Adrenal gland (tissue), 12 donors: ENCODE measurements around the gene PTPN20. TPM values are rescaled to one million over a fixed set of nuclear protein-coding genes. Genes with fewer than 3 reads are reported as not detected.
"Not testable (repeated sequence)": the region's sequence is repeated elsewhere in the genome, so short reads cannot be mapped to it uniquely, and the experiment has no call there.

ENCODE experiments used
- DNase-seq, 7 donors: peaks; one replicate each; pipeline ENCODE4 v3.0.0-alpha.2; 2019 to 2020
- H3K27ac ChIP-seq, 5 donors: fragments of 200-600 bp; sonication (generic) in 4 of 5; 1 replicate in 3 of 5; 2 replicates in 2 of 5; pipeline versions ENCODE4 v1.5.1 to v1.8.0; 2016 to 2020; ENCODE audit warnings: mild to moderate bottlenecking in 1 of 5
- H3K27me3 ChIP-seq: fragments of 200-600 bp; 2 replicates; pipeline ENCODE4 v1.8.0; 2021
- H3K36me3 ChIP-seq, 2 donors: fragments of 200-600 bp; replicated peaks in 1 of 2; 1 replicate in 1 of 2; 2 replicates in 1 of 2; pipeline versions ENCODE4 v1.5.1 to v1.8.0; 2018 to 2022
- H3K4me1 ChIP-seq, 2 donors: fragments of 200-600 bp; replicated peaks in 1 of 2; 1 replicate in 1 of 2; 2 replicates in 1 of 2; pipeline versions ENCODE4 v1.5.1 to v1.8.0; 2018 to 2021
- H3K4me3 ChIP-seq, 4 donors: fragments of 200-600 bp; sonication (generic) in 3 of 4; one replicate each; pipeline ENCODE4 v1.5.1; 2016 to 2018
- H3K9me3 ChIP-seq, 3 donors: fragments of 200-600 bp; sonication (generic) in 1 of 3; replicated peaks in 1 of 3; 1 replicate in 2 of 3; 2 replicates in 1 of 3; pipeline versions ENCODE4 v1.5.1 to v1.8.0; 2016 to 2021
- CTCF ChIP-seq, 6 experiments: fragments of 450-650 bp in 4 of 6; fragments of 200-600 bp in 2 of 6; sonication (generic) in 1 of 6; IDR thresholded peaks; 1 replicate in 5 of 6; 2 replicates in 1 of 6; pipeline versions ENCODE4 v1.5.1 to v1.8.0; 2016 to 2021; ENCODE audit warnings: antibody characterized with exemption in 6 of 6, mild to moderate bottlenecking in 2 of 6, moderate library complexity in 1 of 6
- WGBS, 4 donors: extraction: QIAGEN DNeasy Blood & Tissue Kit in 2 of 4; methylation state at CpG; one replicate each; pipeline versions ENCODE4 v1.1.5 to v1.1.7; 2013 to 2017; 5-methylcytosine and 5-hydroxymethylcytosine counted together
- intact Hi-C, 2 donors: fragments of 100-400 bp; cut with DNase I; formaldehyde crosslinking; loops; one replicate each; pipeline versions ENCODE4 v1.14.1 to v1.15.0; 2022 to 2023
- polyA plus RNA-seq, 3 donors: library from polyadenylated mRNA; stranded (reverse); fragments of 200-250 nt in 2 of 3; fragments of 350-450 nt in 1 of 3; fragmentation: Illumina TruSeq in 1 of 3; extraction: RNeasy Lipid Tissue Mini Kit (QIAGEN cat#74804) in 1 of 3; gene quantifications; one replicate each; pipeline ENCODE4 v1.2.3, GENCODE V29; 2013 to 2014
- total RNA-seq, 9 donors: library from RNA; depleted of rRNA in 4 of 9; stranded (reverse); fragments of >200 nt in 4 of 9; fragments of 120-200 nt in 1 of 9; fragmentation: NEBNext Ultra II Directional in 1 of 9; extraction: Animal tissue kit (Norgen Biotek cat#: 25700) in 1 of 9; gene quantifications; one replicate each; pipeline versions ENCODE4 v1.1.0 to v1.2.4, GENCODE V29; 2013 to 2023
- donor health status: healthy with polysubstance abuse.
- donor health status: Bipolar disorder and iron deficiency.
- donor health status: DM: yes; HTN: yes; CAD: no.
- donor health status: DM: no; HTN: no; CAD: no.
- donor health status: DM: no; HTN: no; CAD: no.
- donor health status: DM: yes; HTN: yes; CAD: no.

Gene PTPN20
- total and polyA plus RNA-seq, 12 donors: 3.2 to 27.2 (median 11.2) TPM

GRCh38 chr10:46901247-46901646 is 10.0 kb upstream of the PTPN20 start:
- DNase-seq, H3K27me3 ChIP-seq, H3K4me1 ChIP-seq, intact Hi-C loops, H3K27ac ChIP-seq, H3K36me3 ChIP-seq, H3K9me3 ChIP-seq, H3K4me3 ChIP-seq: not testable (repeated sequence)
- 33 to 44% (median 36%) methylated on average over 2 of the region's 2 CpGs for WGBS, 4 donors

- H3K9me3 ChIP-seq, H3K36me3 ChIP-seq, H3K27ac ChIP-seq, intact Hi-C loops, H3K27me3 ChIP-seq, H3K4me3 ChIP-seq, DNase-seq, H3K4me1 ChIP-seq: not testable (repeated sequence)
- WGBS, 4 donors: 79 to 100% methylated on average over 1 of the region's 5 CpGs; no CpG with 5 or more reads in 2 of the 4 donors
These were observed 7.4 kb upstream of the PTPN20 start for GRCh38 chr10:46903874-46904273.

- H3K36me3 ChIP-seq, H3K4me3 ChIP-seq, H3K9me3 ChIP-seq, intact Hi-C loops, H3K27ac ChIP-seq, H3K4me1 ChIP-seq, H3K27me3 ChIP-seq, DNase-seq: not testable (repeated sequence)
- 96 to 97% (median 97%) methylated on average over 6 to 7 of the region's 7 CpGs; no CpG with 5 or more reads in 1 of the 4 donors for WGBS, 4 donors
These were observed 4.9 kb upstream of the PTPN20 start for GRCh38 chr10:46906359-46906758.

DNA sequence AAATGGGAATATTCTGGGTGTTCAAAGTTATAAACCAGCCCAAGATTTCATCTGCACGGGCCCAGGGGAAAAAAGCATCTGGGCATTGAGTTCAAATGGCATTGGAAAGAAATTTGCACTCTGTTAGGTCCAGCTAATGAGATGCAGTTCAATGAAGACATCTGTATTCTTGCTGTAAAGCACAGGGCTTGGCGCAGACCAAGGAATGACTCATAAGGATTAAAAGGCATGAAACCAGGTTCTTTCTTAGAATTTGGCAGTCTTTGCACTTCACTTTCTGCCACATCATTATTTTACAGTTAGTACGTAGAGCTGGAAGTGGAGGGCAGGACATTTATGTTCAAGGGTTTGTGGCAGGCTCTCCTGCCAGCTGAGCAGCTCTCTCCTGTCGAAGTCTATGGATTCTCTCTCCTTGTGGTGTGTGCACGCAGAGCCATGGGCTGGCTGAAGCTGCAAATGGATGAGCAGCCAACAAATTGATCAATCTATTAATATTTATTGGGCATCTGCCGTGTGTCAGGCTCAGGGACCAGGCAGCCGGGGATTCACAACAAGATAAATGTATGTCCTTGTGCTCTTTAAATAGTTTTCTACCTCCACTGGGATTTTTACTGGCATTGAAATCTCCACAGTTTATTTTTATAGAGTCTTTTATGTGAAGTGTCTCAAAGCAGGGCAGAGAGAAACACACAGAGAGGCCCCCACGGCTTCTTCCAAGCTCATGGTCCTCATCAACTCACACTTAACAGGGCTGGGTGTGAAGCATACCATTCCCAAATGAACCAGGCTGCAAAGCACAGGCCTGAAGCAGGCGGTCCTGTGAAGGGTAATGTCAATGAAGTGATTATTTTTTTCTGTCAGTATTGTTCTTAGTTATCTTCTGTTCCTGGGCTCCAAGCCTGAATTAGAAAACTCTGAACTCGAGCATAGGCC is 3.8 kb upstream of the PTPN20 start:
- intact Hi-C loops, H3K27me3 ChIP-seq, H3K4me3 ChIP-seq, H3K4me1 ChIP-seq, H3K27ac ChIP-seq, H3K36me3 ChIP-seq, DNase-seq, H3K9me3 ChIP-seq: not testable (repeated sequence)
- no CpG with 5 or more reads among the region's 10 CpGs for WGBS, 4 donors

- H3K4me1 ChIP-seq, H3K9me3 ChIP-seq, DNase-seq, H3K27me3 ChIP-seq, H3K27ac ChIP-seq, H3K4me3 ChIP-seq, H3K36me3 ChIP-seq, intact Hi-C loops: not testable (repeated sequence)
- 60 to 75% (median 72%) methylated on average over 1 of the region's 2 CpGs; no CpG with 5 or more reads in 1 of the 4 donors for WGBS, 4 donors
These were observed 11.3 kb downstream of the PTPN20 start for GRCh38 chr10:46922498-46922897.

DNA sequence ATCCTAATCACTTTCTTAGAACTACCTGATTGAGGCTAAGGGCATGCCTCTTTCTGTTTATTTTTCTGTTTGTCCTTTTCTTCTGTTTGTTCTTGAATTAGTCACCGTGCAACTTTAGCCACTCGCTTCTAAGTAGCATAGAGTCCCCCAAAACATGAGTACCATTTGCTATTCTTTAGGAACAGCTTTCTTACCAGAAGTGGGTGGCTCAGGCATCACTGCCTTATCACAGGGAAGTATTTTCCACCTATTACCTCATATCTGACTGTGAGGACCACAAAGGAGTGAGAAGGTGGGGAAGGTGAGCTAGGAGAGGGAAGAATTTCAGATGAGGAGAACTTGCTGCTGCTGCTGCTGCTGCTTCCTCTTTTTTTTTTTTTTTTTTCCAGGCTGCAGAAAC is 13.9 kb downstream of the PTPN20 start:
- H3K4me3 ChIP-seq, H3K36me3 ChIP-seq, H3K4me1 ChIP-seq, DNase-seq, H3K27ac ChIP-seq, intact Hi-C loops, H3K27me3 ChIP-seq, H3K9me3 ChIP-seq: not testable (repeated sequence)
- WGBS, 4 donors: no CpG with 5 or more reads among the region's 2 CpGs

- H3K27ac ChIP-seq, H3K4me1 ChIP-seq, DNase-seq, intact Hi-C loops, H3K4me3 ChIP-seq, H3K9me3 ChIP-seq, H3K36me3 ChIP-seq, H3K27me3 ChIP-seq: not testable (repeated sequence)
- WGBS, 4 donors: 0 to 5% (median 1%) methylated on average over 2 of the region's 2 CpGs
- TF ChIP-seq CTCF (IDR thresholded peaks at IDR 0.05): peak in 1 of 6 experiments; percentile 29
These were observed 14.6 kb downstream of the PTPN20 start for GRCh38 chr10:46925853-46926252.

DNA sequence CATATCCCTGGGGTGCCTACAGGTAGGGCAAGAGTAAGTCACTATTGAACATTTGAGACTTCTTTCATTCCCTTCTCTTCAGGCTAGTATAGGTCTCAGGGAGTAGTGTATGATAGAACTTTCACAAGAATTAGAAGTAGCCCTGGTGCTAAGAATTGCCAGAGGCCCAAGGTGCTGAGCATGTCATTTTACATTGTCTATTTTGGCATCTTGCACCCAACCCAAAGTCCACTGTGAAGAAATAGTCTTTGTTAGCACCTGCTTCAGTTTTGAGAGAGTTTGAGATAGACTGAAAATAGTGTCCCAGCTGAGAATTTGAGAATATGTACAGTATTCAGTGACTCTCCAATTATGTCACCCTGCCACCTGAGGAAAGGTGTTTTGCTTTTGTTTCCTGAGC is 17.6 kb downstream of the PTPN20 start:
- H3K27ac ChIP-seq, DNase-seq, H3K9me3 ChIP-seq, H3K27me3 ChIP-seq, intact Hi-C loops, H3K4me1 ChIP-seq, H3K36me3 ChIP-seq, H3K4me3 ChIP-seq: not testable (repeated sequence)

DNA sequence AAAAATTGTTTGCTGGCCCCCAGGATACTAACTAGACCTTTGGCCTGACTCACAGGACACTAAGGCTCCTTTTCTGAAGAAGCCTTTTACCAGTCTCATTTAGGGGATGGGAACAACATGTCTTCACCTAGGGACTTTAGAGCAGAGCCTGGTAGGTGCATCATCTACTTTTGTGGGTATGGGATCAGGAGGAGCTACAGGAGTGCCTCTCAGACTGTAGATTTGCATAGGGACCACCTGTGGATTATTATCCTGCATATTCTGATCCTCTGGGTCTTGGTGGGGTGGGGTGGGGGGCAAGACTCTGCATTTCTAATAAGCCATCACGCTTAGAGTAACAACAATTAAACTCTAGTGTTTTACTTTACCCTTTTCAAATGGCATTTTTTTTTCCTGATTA is 21.2 kb downstream of the PTPN20 start:
- intact Hi-C loops: not testable (repeated sequence)

DNA sequence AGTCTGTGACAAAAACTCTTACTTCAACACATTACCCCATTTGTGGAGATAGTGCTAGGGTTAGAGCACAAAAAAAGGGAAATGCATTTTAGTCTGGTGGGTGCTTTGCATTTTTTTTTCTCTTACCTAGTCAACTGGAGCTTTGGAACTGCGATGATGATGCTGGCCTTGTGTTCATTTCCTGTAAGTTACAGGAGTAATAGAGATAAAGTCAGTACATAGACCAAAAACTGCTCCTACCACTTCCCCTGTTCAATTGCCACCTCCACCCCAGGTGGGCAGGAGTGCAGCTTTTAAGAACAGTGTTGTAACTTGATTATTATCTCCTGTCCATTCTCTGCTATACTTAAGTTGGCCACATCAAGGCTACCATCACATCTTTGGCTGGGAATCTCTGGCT is 29.9 kb downstream of the PTPN20 start:
- H3K9me3 ChIP-seq, intact Hi-C loops, H3K4me3 ChIP-seq, H3K4me1 ChIP-seq, H3K27me3 ChIP-seq, DNase-seq, H3K27ac ChIP-seq, H3K36me3 ChIP-seq: not testable (repeated sequence)
- WGBS, 4 donors: 83% methylated on average over 1 of the region's 1 CpG; no CpG with 5 or more reads in 3 of the 4 donors

More for the DNA sequence above, 21.2 kb downstream of the PTPN20 start:
- 74 to 100% (median 87%) methylated on average over 1 of the region's 1 CpG for WGBS, 4 donors
- not testable (repeated sequence) for DNase-seq, H3K27ac ChIP-seq, H3K27me3 ChIP-seq, H3K9me3 ChIP-seq, H3K36me3 ChIP-seq, H3K4me3 ChIP-seq, H3K4me1 ChIP-seq
